Measurements from ENCODE around the gene CCDC61. TPM values are rescaled to one million over a fixed set of nuclear protein-coding genes. Genes with fewer than 3 reads are reported as not detected.

CCDC61 gene
- total and polyA plus RNA-seq, 7 donors, result 2.9 to 6.2 (median 5.3) TPM

DNA sequence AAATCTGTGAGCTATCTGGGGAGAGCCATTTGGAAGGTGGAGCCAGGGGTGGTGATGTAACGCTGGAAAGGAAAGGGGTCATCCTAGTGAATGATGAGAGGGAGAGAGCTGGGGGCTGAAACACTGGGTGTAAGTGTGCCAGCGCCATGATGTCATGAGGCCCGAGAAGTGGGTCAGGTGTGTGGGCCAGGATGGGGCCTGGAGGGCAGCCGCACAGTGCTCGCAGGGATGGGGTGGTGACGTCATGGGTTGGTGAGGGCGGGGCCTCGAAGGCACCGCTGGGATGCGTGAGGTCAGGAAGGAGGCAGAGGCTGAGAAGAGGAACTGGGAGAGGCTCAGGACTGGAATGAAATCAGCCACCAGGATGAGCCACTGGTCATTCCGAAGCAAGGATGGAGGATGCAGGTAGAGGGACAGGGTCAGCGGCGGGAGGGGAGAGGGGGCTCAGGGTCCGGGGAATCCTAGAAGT lies 4.4 kb downstream of the CCDC61 start:
- ATAC-seq (no peak), DNase-seq (peak; percentile 53 to 68)
- WGBS, 3 donors, result 11 to 15% (median 14%) methylated on average over 13 to 14 of the region's 14 CpGs
- Histone ChIP-seq H3K27me3 (ENCODE audit: insufficient read depth in 3 of 3, low read length in 2 of 3) (peaks cover 0 to 10% (median 9%) of the 10 kb centered on the region in 3 donors), H3K27ac (no peak overlapping the region), H3K9me3 (no peaks in the 10 kb centered on the region), H3K36me3 (ENCODE audit: insufficient read depth in 1 of 2, low read depth in 1 of 2) (peaks cover 0 to 14% of the 10 kb centered on the region in 2 donors), H3K4me3 (no peak overlapping the region), H3K4me1 (no peaks in the 10 kb centered on the region)
- intact Hi-C loops (cut with DNase I), result loop anchor here (5.0 kb wide), 2 partner anchors 72 to 112 kb away; partner anchors contain the start of gene IRF2BP1 (in 1 of the 2)
- TF ChIP-seq, protein P1, sequence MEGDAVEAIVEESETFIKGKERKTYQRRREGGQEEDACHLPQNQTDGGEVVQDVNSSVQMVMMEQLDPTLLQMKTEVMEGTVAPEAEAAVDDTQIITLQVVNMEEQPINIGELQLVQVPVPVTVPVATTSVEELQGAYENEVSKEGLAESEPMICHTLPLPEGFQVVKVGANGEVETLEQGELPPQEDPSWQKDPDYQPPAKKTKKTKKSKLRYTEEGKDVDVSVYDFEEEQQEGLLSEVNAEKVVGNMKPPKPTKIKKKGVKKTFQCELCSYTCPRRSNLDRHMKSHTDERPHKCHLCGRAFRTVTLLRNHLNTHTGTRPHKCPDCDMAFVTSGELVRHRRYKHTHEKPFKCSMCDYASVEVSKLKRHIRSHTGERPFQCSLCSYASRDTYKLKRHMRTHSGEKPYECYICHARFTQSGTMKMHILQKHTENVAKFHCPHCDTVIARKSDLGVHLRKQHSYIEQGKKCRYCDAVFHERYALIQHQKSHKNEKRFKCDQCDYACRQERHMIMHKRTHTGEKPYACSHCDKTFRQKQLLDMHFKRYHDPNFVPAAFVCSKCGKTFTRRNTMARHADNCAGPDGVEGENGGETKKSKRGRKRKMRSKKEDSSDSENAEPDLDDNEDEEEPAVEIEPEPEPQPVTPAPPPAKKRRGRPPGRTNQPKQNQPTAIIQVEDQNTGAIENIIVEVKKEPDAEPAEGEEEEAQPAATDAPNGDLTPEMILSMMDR (IDR thresholded peaks at IDR 0.05), result no peak

DNA sequence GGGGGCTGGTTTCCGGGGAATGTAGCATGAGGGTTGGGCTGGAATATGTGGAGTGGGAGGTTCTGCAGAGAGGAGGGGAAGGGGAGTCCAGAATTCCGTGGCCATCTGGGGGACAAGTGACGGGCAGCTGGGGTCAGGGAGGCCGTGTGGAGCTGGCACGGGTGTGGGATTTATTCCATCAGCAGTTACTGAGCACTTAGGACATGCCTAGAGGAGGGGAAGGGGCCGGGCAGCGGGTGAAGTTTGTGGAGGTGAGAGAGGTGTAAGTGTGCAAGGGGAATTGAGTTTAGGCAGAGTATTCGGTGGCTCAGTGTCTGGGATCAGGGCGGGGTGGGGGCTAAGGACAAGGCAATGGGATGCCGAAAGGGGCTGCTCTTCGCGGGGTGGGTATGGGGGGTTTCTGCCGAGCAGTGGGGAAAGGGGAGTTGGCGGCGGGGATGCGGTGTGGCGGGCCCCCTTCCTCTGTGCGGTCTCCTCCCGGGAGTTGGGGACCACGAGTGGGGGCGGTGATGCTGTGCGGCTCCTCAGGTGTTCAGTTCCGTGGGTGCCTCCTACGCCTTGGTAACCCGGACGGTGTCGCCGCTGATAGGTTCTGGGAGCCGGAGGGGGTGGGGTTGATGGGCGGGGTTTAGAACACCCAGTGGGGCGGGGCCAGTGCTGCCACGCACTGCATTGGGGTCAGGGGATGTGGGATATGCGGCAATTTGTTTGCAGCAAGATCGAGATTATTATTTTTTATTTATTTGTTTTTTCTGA lies 5.4 kb downstream of the CCDC61 start:
- DNase-seq (peak in 1 of 2 donors; percentile 41), ATAC-seq (peak in 2 of 4 donors; percentile 73)
- H3K27ac ChIP-seq, result no peak overlapping the region
- peaks cover 0 to 10% (median 9%) of the 10 kb centered on the region in 3 donors for H3K27me3 ChIP-seq (ENCODE audit: insufficient read depth in 3 of 3, low read length in 2 of 3)
- 10 to 12% (median 12%) methylated on average over 30 to 34 of the region's 34 CpGs for WGBS, 3 donors
- intact Hi-C loops (cut with DNase I), result no loop called here
- TF ChIP-seq, protein P1 (IDR thresholded peaks at IDR 0.05), result no peak
- H3K4me1 ChIP-seq, result no peaks in the 10 kb centered on the region
- no peaks in the 10 kb centered on the region for H3K9me3 ChIP-seq
- H3K4me3 ChIP-seq, result no peak overlapping the region
- H3K36me3 ChIP-seq (ENCODE audit: insufficient read depth in 1 of 2, low read depth in 1 of 2), result peaks cover 0 to 14% of the 10 kb centered on the region in 2 donors

DNA sequence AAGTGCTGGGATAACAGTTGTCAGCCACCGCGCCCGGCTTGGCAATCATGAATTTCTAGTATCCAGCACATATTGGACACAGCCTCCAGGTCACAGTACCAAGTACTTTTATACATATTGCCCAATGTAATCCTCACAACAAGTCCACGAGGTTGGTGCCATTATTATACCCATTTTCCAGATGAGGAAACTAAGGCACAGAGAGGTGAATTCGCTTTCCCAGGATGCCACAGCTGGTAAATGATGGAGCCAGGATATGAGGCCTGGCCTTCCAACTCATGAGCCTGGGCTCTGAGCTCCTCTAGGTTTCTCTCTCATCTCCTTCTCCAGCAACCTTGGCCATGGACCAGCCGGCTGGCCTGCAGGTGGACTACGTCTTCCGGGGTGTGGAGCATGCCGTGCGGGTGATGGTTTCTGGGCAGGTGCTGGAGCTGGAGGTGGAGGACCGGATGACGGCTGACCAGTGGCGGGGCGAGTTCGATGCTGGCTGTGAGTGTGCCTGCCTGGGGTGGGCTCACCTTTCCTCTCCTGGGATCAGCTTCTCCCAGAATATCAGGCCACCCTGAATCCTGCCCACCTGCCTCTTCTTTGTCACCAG lies 7.5 kb downstream of the CCDC61 start:
- Histone ChIP-seq H3K4me3 (no peak overlapping the region), H3K36me3 (ENCODE audit: insufficient read depth in 1 of 2, low read depth in 1 of 2) (peaks cover 0 to 10% of the 10 kb centered on the region in 2 donors), H3K9me3 (no peaks in the 10 kb centered on the region), H3K27ac (no peak overlapping the region), H3K4me1 (no peaks in the 10 kb centered on the region), H3K27me3 (ENCODE audit: insufficient read depth in 3 of 3, low read length in 2 of 3) (peaks cover 0 to 10% (median 9%) of the 10 kb centered on the region in 3 donors)
- ATAC-seq (no peak), DNase-seq (no peak)
- intact Hi-C loops (cut with DNase I), result no loop called here
- 94 to 96% (median 94%) methylated on average over 14 to 15 of the region's 15 CpGs for WGBS, 3 donors
- TF ChIP-seq, protein P1 (IDR thresholded peaks at IDR 0.05), result no peak

DNA sequence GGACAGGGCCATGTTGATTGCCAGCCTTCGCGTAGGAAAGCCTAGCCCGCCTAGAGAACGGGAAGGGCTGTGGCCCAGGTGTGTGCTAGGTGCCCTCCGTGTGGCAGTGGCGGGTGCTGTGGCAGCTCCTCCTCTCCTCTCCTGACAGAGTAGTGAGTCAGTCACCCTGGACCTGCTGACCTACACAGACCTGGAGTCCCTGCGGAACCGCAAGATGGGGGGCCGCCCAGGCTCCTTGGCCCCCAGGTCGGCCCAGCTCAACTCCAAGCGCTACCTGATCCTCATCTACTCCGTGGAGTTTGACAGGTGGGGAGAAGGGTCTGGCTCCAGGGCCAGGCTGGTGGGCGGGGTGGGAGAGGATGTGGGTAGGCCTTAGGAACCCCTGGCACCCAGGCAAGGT lies 11.1 kb downstream of the CCDC61 start:
- intact Hi-C loops (cut with DNase I), result no loop called here
- ATAC-seq (no peak), DNase-seq (no peak)
- H3K27me3 ChIP-seq (ENCODE audit: insufficient read depth in 3 of 3, low read length in 2 of 3), result no peaks in the 10 kb centered on the region
- H3K27ac ChIP-seq, result no peak overlapping the region
- no peak overlapping the region for H3K4me3 ChIP-seq
- no peaks in the 10 kb centered on the region for H3K4me1 ChIP-seq
- TF ChIP-seq, protein P1 (IDR thresholded peaks at IDR 0.05), result no peak
- no peaks in the 10 kb centered on the region for H3K9me3 ChIP-seq
- peaks cover 0 to 10% of the 10 kb centered on the region in 2 donors for H3K36me3 ChIP-seq (ENCODE audit: insufficient read depth in 1 of 2, low read depth in 1 of 2)
- 93 to 95% (median 94%) methylated on average over 12 to 13 of the region's 13 CpGs for WGBS, 3 donors
